Vagina (tissue), 2 donors: ENCODE results near the gene TMEM248.

Source experiments
- POLR2A ChIP-seq, 2 donors: fragments of 450-650 bp; IDR thresholded peaks; one replicate each; pipeline ENCODE4 v1.6.1; 2017; ENCODE audit warnings: antibody characterized with exemption in 2 of 2, mild to moderate bottlenecking in 2 of 2, moderate library complexity in 2 of 2
- POLR2AphosphoS5 ChIP-seq, 2 donors: sonication (generic); formaldehyde crosslinking; IDR thresholded peaks; one replicate each; pipeline ENCODE4 v1.9.0; 2017; ENCODE audit warnings: antibody characterized with exemption in 2 of 2, mild to moderate bottlenecking in 2 of 2, low read depth in 1 of 2; ENCODE audit not compliant: insufficient read depth in 1 of 2
- TF ChIP-seq, protein P1 (sequence below), 3 experiments: fragments of 450-650 bp in 2 of 3; fragments of 200-600 bp in 1 of 3; sonication (generic) in 1 of 3; IDR thresholded peaks; one replicate each; pipeline ENCODE4 v1.5.1; 2017 to 2019; ENCODE audit warnings: antibody characterized with exemption in 3 of 3, mild to moderate bottlenecking in 2 of 3, moderate library complexity in 2 of 3

DNA sequence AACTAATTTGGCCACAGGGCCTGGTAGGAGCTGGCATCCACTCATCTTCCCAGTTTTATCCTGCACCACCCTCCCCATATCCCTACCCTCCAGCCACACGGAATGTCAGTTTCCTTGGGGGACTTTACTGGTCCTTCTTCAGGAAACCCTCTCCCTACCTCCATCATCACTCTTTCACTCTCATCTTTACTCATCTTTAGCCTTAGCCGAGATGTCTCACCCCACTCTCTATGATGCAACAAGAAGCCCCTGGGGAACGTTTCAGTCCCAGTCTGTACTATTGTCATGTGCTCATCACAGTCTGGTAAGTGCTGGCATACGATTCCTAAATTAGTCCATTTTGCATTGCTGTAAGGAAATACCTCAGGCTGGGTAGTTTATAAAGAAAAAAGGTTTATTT lies 34.9 kb upstream of the TMEM248 start:
- TF ChIP-seq, protein P1, sequence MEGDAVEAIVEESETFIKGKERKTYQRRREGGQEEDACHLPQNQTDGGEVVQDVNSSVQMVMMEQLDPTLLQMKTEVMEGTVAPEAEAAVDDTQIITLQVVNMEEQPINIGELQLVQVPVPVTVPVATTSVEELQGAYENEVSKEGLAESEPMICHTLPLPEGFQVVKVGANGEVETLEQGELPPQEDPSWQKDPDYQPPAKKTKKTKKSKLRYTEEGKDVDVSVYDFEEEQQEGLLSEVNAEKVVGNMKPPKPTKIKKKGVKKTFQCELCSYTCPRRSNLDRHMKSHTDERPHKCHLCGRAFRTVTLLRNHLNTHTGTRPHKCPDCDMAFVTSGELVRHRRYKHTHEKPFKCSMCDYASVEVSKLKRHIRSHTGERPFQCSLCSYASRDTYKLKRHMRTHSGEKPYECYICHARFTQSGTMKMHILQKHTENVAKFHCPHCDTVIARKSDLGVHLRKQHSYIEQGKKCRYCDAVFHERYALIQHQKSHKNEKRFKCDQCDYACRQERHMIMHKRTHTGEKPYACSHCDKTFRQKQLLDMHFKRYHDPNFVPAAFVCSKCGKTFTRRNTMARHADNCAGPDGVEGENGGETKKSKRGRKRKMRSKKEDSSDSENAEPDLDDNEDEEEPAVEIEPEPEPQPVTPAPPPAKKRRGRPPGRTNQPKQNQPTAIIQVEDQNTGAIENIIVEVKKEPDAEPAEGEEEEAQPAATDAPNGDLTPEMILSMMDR (IDR thresholded peaks at IDR 0.05): no peak
- TF ChIP-seq POLR2AphosphoS5 (IDR thresholded peaks at IDR 0.05; ENCODE audit: insufficient read depth in 1 of 2, low read depth in 1 of 2) (no peak), POLR2A (IDR thresholded peaks at IDR 0.05) (no peak)
